Nephron (organoid): ENCODE results near the gene DNAI2.
"Not testable (repeated sequence)": the region's sequence is repeated elsewhere in the genome, so short reads cannot be mapped to it uniquely, and the experiment has no call there.

Source experiments
- H3K27ac Mint-ChIP-seq, 3 experiments: 2 replicates each; pipeline ENCODE4 v1.8.0; 2020; ENCODE audit warnings: mixed read lengths in 3 of 3, mild to moderate bottlenecking in 2 of 3, moderate library complexity in 1 of 3
- H3K27me3 Mint-ChIP-seq: 2 replicates; pipeline ENCODE4 v1.8.0; 2021; ENCODE audit warnings: low read depth, mild to moderate bottlenecking, moderate library complexity, mixed read lengths
- H3K36me3 Mint-ChIP-seq: 2 replicates; pipeline ENCODE4 v1.8.0; 2020; ENCODE audit warnings: low read depth, mixed read lengths
- H3K4me1 Mint-ChIP-seq: 2 replicates; pipeline ENCODE4 v1.8.0; 2020; ENCODE audit warnings: mixed read lengths
- H3K4me3 Mint-ChIP-seq, 3 experiments: 2 replicates each; pipeline ENCODE4 v1.8.0; 2020; ENCODE audit warnings: mild to moderate bottlenecking in 3 of 3, mixed read lengths in 3 of 3, moderate library complexity in 2 of 3
- H3K9me3 Mint-ChIP-seq: 2 replicates; pipeline ENCODE4 v1.8.0; 2020; ENCODE audit warnings: mixed read lengths
- TF ChIP-seq, protein P1 (sequence below), 3 experiments: fragments of 200-600 bp; sonication (generic); IDR thresholded peaks; one replicate each; pipeline ENCODE4 v1.5.0; 2021; ENCODE audit warnings: antibody characterized with exemption in 3 of 3; ENCODE audit not compliant: unreplicated experiment in 3 of 3

The DNAI2 gene

DNA sequence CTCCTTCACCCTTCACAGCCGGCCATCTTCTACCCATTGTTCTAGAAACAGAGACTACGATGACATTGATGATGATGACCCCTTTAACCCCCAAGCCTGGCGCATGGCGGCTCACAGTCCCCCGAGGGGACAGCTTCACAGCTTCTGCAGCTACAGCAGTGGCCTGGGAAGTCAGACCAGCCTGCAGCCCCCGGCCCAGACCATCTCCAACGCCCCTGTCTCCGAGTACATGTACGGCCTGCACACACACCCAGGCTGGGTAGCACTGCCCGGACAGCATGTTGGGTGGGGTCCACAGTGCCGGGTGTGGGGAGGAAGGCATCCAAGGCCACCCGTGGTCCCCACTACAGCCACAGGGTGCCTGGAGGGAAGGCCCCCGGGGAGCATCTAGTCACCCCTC is 21.0 kb upstream of the DNAI2 start:
- peaks cover 7% of the 10 kb centered on the region for H3K27me3 Mint-ChIP-seq
- no peak overlapping the region for H3K27ac Mint-ChIP-seq
- peaks cover 37% of the 10 kb centered on the region for H3K4me1 Mint-ChIP-seq

DNA sequence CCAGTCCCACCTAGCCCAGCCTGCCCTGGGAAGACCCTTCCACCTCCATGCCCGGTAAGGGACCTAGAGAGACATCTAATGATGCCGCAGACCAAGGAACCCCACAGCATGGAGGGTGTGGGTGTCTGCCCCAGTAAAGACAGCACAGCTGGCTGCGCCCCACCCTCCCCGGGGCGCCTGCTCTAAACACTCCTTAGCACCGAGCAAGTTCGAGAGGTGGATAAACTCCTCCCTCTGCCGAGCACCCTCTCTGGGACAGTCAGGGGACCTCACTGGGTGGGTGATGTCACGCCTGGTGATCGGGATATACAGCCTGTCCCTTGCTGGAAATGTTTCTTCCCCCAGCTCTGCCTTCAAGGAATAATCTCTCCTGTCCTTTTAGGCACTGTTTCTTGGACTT is 16.7 kb upstream of the DNAI2 start:
- no peak overlapping the region for H3K4me3 Mint-ChIP-seq
- H3K36me3 Mint-ChIP-seq, result peaks cover 16% of the 10 kb centered on the region
- H3K27me3 Mint-ChIP-seq, result peaks cover 9% of the 10 kb centered on the region
- peaks cover 21% of the 10 kb centered on the region for H3K4me1 Mint-ChIP-seq
- TF ChIP-seq, protein P1, sequence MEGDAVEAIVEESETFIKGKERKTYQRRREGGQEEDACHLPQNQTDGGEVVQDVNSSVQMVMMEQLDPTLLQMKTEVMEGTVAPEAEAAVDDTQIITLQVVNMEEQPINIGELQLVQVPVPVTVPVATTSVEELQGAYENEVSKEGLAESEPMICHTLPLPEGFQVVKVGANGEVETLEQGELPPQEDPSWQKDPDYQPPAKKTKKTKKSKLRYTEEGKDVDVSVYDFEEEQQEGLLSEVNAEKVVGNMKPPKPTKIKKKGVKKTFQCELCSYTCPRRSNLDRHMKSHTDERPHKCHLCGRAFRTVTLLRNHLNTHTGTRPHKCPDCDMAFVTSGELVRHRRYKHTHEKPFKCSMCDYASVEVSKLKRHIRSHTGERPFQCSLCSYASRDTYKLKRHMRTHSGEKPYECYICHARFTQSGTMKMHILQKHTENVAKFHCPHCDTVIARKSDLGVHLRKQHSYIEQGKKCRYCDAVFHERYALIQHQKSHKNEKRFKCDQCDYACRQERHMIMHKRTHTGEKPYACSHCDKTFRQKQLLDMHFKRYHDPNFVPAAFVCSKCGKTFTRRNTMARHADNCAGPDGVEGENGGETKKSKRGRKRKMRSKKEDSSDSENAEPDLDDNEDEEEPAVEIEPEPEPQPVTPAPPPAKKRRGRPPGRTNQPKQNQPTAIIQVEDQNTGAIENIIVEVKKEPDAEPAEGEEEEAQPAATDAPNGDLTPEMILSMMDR (IDR thresholded peaks at IDR 0.05; ENCODE audit: unreplicated experiment in 3 of 3), result no peak
- H3K9me3 Mint-ChIP-seq, result no peaks in the 10 kb centered on the region
- no peak overlapping the region for H3K27ac Mint-ChIP-seq

More for the DNA sequence above, 21.0 kb upstream of the DNAI2 start:
- TF ChIP-seq, protein P1 (IDR thresholded peaks at IDR 0.05; ENCODE audit: unreplicated experiment in 3 of 3), result no peak
- H3K9me3 Mint-ChIP-seq, result no peaks in the 10 kb centered on the region
- H3K36me3 Mint-ChIP-seq, result peaks cover 7% of the 10 kb centered on the region
- H3K4me3 Mint-ChIP-seq, result no peak overlapping the region

GRCh38 chr17:74259667-74260524 is 14.1 kb upstream of the DNAI2 start:
- Mint-ChIP-seq H3K4me3 (no peak overlapping the region), H3K9me3 (no peaks in the 10 kb centered on the region), H3K36me3 (peaks cover 9% of the 10 kb centered on the region), H3K27me3 (peaks cover 6% of the 10 kb centered on the region), H3K4me1 (peaks cover 26% of the 10 kb centered on the region), H3K27ac (no peak overlapping the region)
- TF ChIP-seq, protein P1 (IDR thresholded peaks at IDR 0.05; ENCODE audit: unreplicated experiment in 3 of 3), result no peak

- no peaks in the 10 kb centered on the region for H3K9me3 Mint-ChIP-seq
- H3K4me3 Mint-ChIP-seq, result no peak overlapping the region
- peaks cover 6% of the 10 kb centered on the region for H3K27me3 Mint-ChIP-seq
- no peak overlapping the region for H3K27ac Mint-ChIP-seq
- TF ChIP-seq, protein P1 (IDR thresholded peaks at IDR 0.05; ENCODE audit: unreplicated experiment in 3 of 3), result no peak
- peaks cover 9% of the 10 kb centered on the region for H3K36me3 Mint-ChIP-seq
- peaks cover 26% of the 10 kb centered on the region for H3K4me1 Mint-ChIP-seq
Observed at GRCh38 chr17:74260525-74260850, 13.5 kb upstream of the DNAI2 start.

DNA sequence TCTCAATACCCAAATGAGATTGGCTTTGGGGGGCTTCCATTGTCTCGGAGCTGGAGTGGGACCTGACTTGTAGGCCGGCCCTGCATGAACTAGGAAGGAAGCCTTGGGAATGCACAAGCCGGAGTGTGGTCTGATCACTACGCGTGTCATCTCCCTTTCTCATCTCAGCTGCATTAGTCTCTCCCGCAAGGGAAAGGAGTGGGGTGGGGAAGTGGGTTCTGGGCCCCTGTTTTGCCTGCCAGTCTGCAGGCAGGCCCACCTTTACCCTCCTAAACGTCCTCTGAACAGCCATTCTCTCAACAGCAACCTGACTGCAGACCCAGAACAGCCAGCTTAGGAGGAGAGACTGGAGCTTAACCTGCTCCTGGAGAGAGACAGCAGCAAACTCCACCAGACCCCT is 11.4 kb upstream of the DNAI2 start:
- Mint-ChIP-seq H3K27me3 (peaks cover 6% of the 10 kb centered on the region), H3K9me3 (no peaks in the 10 kb centered on the region), H3K27ac (peak overlapping the region in 1 of 3 experiments; percentile 21), H3K4me1 (peaks cover 28% of the 10 kb centered on the region), H3K36me3 (peaks cover 9% of the 10 kb centered on the region), H3K4me3 (no peak overlapping the region)
- TF ChIP-seq, protein P1 (IDR thresholded peaks at IDR 0.05; ENCODE audit: unreplicated experiment in 3 of 3), result no peak

DNA sequence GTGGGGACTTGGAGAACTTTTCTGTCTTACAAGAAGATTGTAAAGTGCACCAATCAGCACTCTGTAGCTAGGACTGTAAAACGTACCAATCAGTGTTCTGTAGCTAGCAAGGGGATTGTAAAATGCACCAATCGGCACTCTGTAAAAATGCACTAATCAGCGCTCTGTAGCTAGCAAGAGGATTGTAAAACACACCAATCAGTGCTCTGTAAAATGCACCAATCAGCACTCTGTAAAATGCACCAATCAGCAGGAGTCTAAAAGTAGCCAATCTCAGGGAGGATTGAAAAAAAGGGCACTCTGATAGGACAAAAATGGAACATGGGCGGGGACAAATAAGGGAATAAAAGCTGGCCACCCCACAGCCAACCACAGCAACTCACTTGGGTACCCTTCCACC is 7.0 kb upstream of the DNAI2 start:
- H3K4me3 Mint-ChIP-seq, H3K27ac Mint-ChIP-seq, H3K9me3 Mint-ChIP-seq, H3K36me3 Mint-ChIP-seq: not testable (repeated sequence)
- H3K4me1 Mint-ChIP-seq, result peaks cover 41% of the 10 kb centered on the region
- peaks cover 20% of the 10 kb centered on the region for H3K27me3 Mint-ChIP-seq
